IPS-15b (cell line): ENCODE data around the gene GLS.

Source experiments
- H3K27me3 ChIP-seq: one replicate; pipeline ENCODE4 v1.6.1; 2013; ENCODE audit warnings: low read length; ENCODE audit not compliant: control insufficient read depth, insufficient read depth
- H3K36me3 ChIP-seq: one replicate; pipeline ENCODE4 v1.6.1; 2013; ENCODE audit warnings: low read length; ENCODE audit not compliant: control insufficient read depth, insufficient read depth
- H3K4me1 ChIP-seq: one replicate; pipeline ENCODE4 v1.6.1; 2013; ENCODE audit warnings: mild to moderate bottlenecking, low read length; ENCODE audit not compliant: control insufficient read depth, insufficient read depth
- H3K4me3 ChIP-seq: one replicate; pipeline ENCODE4 v1.5.1; 2013; ENCODE audit warnings: low read depth, low read length
- H3K9ac ChIP-seq: one replicate; pipeline ENCODE4 v1.6.1; 2013; ENCODE audit warnings: low read depth, mild to moderate bottlenecking, low read length
- H3K9me3 ChIP-seq: one replicate; pipeline ENCODE4 v1.6.1; 2013; ENCODE audit warnings: mild to moderate bottlenecking, low read length; ENCODE audit not compliant: control insufficient read depth, insufficient read depth

The GLS gene

GRCh38 chr2:190965580-190966222, 85.1 kb downstream of the GLS start:
- H3K36me3 ChIP-seq, result no peaks in the 10 kb centered on the region
- H3K4me1 ChIP-seq, result no peaks in the 10 kb centered on the region
- no peaks in the 10 kb centered on the region for H3K27me3 ChIP-seq
- H3K4me3 ChIP-seq, result no peak overlapping the region
- H3K9ac ChIP-seq, result no peak overlapping the region
- H3K9me3 ChIP-seq, result no peaks in the 10 kb centered on the region

GRCh38 chr2:190968522-190968921, 87.9 kb downstream of the GLS start:
- H3K4me3 ChIP-seq, result no peak overlapping the region
- H3K9ac ChIP-seq, result no peak overlapping the region
- H3K27me3 ChIP-seq, result no peaks in the 10 kb centered on the region
- no peaks in the 10 kb centered on the region for H3K4me1 ChIP-seq
- H3K36me3 ChIP-seq, result no peaks in the 10 kb centered on the region
- no peaks in the 10 kb centered on the region for H3K9me3 ChIP-seq

DNA sequence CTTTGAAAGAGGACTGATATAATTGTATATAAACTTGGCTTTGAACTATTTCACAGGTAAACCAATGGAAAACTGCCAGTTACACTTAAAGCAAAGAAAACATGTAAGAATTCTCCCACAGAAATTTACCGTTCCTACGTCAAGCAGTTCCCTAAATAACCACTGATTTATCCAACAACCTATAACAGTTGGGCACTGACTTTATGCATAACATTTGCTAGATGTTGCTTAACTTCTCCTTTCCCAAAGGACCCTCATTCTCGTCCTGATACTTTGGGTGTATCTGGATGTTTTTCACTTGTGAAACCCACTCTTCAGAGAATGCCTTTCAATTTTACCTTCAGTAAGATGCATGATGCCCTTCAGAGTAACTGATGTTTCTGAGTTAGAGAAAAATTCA, 89.5 kb downstream of the GLS start:
- H3K9ac ChIP-seq, result no peak overlapping the region
- no peaks in the 10 kb centered on the region for H3K9me3 ChIP-seq
- H3K36me3 ChIP-seq, result peaks cover 7% of the 10 kb centered on the region
- no peaks in the 10 kb centered on the region for H3K27me3 ChIP-seq
- H3K4me3 ChIP-seq, result no peak overlapping the region
- H3K4me1 ChIP-seq, result no peaks in the 10 kb centered on the region

DNA sequence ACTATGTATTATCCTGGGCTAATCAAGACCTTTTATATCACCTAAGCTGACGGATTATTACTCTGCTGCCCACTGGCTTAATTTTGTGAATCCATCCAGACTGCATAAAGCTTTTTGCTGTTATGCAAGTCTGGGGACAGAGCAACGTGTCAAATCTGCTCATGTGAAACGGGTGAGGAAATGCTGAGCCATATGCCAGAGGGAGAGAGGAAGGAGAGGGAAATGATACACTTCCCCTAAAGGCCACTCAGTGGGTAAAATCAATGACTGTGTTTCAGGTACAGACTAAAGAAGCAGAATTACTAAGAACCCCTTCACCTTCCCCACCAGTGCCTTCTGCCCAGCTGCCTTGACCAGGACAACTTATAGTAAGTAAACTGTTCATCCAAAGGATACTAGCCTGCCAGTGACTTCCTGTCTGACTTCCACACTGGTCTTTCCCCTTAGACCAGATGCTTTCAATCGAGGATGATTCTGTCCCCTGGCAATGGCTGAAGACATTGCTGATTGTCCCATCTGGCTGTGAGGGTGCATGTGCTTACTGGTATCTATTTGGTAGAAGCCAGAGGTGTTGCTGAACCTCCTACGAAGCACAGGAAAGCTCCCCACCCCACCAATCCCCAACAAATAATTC, 90.4 kb downstream of the GLS start:
- Histone ChIP-seq H3K4me3 (no peak overlapping the region), H3K9me3 (no peaks in the 10 kb centered on the region), H3K9ac (no peak overlapping the region), H3K27me3 (no peaks in the 10 kb centered on the region), H3K36me3 (peaks cover 8% of the 10 kb centered on the region), H3K4me1 (no peaks in the 10 kb centered on the region)

- Histone ChIP-seq H3K27me3 (no peaks in the 10 kb centered on the region), H3K4me1 (no peaks in the 10 kb centered on the region), H3K9ac (no peak overlapping the region), H3K9me3 (no peaks in the 10 kb centered on the region), H3K4me3 (no peak overlapping the region), H3K36me3 (peaks cover 12% of the 10 kb centered on the region)
Measured at GRCh38 chr2:190972213-190972612, 91.6 kb downstream of the GLS start.

GRCh38 chr2:190972846-190973245, 92.2 kb downstream of the GLS start:
- H3K4me3 ChIP-seq, result no peak overlapping the region
- H3K9me3 ChIP-seq, result no peaks in the 10 kb centered on the region
- no peaks in the 10 kb centered on the region for H3K27me3 ChIP-seq
- H3K9ac ChIP-seq, result no peak overlapping the region
- peaks cover 12% of the 10 kb centered on the region for H3K36me3 ChIP-seq
- H3K4me1 ChIP-seq, result no peaks in the 10 kb centered on the region

DNA sequence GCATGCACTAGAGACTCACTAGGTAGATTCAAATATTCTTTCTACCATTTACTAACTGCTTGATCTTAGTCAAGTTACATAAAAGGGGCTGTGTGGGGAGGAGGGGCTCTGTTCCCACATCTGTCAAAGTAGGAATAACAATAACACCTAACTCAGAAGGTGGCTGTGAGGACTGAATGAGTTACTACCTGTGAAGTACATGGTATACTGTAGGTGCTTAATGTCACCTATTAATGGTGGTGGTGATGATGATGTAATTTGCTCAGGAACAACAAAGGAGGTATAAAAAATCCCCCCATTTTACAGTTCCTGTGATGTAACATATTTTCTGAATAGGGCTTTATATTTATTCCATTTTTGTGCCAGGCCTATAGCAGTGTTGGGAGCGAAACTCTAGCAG, 92.6 kb downstream of the GLS start:
- Histone ChIP-seq H3K4me3 (no peak overlapping the region), H3K9me3 (no peaks in the 10 kb centered on the region), H3K4me1 (no peaks in the 10 kb centered on the region), H3K36me3 (peaks cover 14% of the 10 kb centered on the region), H3K9ac (no peak overlapping the region), H3K27me3 (no peaks in the 10 kb centered on the region)

DNA sequence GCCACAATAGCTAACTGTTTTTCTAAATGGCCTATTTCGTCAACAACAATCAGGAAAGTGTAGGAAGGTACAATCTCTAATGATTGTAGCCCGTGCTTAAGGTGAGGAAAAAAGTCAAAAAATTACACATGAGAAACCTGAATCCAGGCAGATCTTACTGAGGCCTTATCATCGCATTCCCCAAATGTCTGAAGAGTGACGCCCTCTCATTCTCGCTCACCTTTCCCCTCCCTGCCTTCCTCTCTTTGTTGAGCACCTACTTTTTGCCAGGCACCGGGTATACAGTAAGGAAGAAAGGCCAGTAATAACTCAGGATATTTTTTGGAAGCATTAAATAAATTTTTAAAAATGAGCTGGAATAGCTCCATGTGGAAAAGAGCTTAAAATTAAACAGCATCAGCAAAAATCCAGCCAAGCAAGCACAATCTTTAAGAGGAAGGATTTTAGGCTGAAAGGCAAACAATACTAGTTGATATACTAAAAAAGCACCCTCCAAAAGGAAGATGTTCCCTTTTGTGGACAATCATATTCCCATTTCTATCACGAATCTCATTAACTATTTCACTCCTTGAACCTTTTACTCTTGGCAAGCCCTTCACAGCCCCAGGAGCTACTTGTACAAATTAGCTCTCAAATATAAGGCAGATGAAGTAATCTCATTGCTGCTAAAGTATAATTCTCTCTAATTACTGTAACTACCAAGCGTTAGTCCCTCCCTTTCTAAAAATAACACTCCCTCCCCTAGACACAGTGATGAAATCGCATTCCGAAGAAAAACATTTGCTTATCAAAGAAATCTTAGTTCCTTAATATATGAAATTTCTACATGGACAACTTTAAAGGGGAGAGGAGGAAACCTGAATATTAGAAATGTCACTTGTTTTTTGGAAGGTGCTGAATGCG, 93.4 kb downstream of the GLS start:
- Histone ChIP-seq H3K4me1 (no peaks in the 10 kb centered on the region), H3K36me3 (peaks cover 19% of the 10 kb centered on the region), H3K9ac (no peak overlapping the region), H3K27me3 (no peaks in the 10 kb centered on the region), H3K4me3 (no peak overlapping the region), H3K9me3 (no peaks in the 10 kb centered on the region)

DNA sequence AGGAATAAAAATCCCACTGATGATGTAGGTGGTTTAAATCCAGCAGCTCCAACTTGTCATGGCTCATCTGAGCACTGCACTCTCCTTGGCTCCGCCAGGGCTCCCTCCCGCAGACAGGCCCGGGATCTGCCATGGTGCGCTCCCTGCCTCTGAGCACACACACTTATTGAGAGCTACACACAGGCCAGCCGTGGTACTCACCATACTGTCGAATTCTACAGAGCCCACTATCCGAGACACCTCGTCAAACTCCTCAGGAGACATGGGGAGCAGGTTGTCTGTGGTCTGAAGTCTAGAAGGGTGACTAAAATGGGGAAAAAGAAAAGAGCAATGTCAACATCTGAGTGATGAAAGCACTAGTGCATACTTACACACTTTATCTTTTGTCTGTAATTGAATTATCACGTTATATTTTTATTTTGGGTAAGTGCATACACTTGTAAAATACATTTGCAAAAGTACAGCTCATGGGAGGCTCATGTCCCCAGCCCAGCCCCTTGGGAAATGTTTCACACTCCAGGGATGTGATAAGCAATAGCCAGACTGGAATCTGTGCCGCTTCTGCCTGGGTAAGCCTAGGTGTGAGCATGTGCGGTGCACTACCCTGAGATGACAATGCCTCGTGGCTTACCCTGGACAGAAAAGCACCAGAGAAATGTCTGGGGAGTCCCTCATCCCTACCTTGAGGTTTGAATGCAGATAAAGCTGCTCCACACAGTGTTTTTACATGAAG, 94.2 kb downstream of the GLS start:
- Histone ChIP-seq H3K4me3 (no peak overlapping the region), H3K9me3 (no peaks in the 10 kb centered on the region), H3K27me3 (no peaks in the 10 kb centered on the region), H3K4me1 (no peaks in the 10 kb centered on the region), H3K9ac (no peak overlapping the region), H3K36me3 (peaks cover 19% of the 10 kb centered on the region)

DNA sequence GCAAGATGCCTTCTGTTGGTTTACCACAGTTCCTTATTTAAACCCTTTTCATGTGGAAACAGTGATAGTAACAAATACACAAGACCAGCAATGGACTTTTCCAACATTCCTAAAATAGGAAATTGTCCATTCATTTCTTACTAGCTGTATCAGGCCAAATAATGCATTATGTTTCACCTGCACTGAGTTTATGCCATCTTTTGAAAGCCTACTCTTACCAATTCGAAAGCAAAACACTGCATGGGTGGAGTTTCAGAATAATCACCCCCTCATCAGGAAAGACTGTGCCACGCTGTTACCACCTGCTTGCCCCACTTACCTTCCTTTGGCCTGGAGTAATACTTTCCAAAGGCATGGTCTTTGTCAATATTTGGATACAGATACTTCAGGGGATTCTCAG, 95.9 kb downstream of the GLS start:
- H3K9ac ChIP-seq, result no peak overlapping the region
- H3K36me3 ChIP-seq, result peaks cover 20% of the 10 kb centered on the region
- no peaks in the 10 kb centered on the region for H3K9me3 ChIP-seq
- H3K4me3 ChIP-seq, result no peak overlapping the region
- H3K4me1 ChIP-seq, result no peaks in the 10 kb centered on the region
- no peaks in the 10 kb centered on the region for H3K27me3 ChIP-seq

DNA sequence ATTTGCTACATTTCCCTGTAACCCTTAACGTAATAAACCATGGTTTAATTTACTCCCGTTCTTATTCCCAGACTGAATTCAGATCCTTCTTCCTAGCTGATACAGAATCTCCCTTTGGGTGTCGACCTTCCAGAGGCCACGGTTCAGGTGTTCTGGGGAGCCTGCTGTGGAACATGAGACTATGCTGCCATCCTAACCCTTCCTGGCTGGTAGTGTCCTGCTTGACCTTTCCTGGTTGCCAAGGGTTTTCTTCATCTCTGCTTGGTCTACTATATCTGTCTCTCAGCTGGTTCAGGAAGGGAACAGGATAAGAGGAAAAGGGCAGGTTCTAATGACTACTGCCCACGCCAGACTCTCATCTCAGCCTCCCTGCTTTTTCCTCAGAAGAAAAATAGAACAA, 96.9 kb downstream of the GLS start:
- Histone ChIP-seq H3K9ac (no peak overlapping the region), H3K9me3 (no peaks in the 10 kb centered on the region), H3K27me3 (no peaks in the 10 kb centered on the region), H3K4me3 (no peak overlapping the region), H3K4me1 (no peaks in the 10 kb centered on the region), H3K36me3 (peaks cover 22% of the 10 kb centered on the region)
